HG03039 (cell line): ENCODE measurements around the gene FRK.
"Not testable (repeated sequence)": the region's sequence is repeated elsewhere in the genome, so short reads cannot be mapped to it uniquely, and the experiment has no call there.

Experiments used
- ATAC-seq: cut with Tn5 transposase; IDR thresholded peaks from one replicate; pipeline ENCODE4 v1.9.1; 2021; ENCODE audit warnings: mild to moderate bottlenecking, moderate library complexity; ENCODE audit not compliant: unreplicated experiment

Gene FRK

DNA sequence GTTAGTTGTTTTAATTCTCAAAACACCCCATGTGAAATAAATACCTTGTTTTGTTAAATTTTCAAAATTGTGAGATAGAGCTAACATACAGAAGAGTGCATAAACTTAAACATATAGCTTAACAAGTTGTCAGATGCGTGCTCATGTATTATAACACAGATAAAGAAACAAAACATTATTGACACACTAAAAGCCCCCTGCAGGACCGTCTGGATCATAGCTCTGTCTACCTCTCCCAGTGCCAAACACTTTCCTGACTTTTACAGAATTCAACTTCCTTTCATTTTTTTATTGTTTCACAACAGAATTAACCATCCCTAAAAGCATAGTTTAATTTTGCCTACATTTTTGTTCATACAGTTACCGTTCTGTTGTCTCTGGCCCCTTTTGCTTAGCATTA, 17.8 kb upstream of the FRK start:
- ATAC-seq, result no peak

- no peak for ATAC-seq
These were observed 14.2 kb upstream of the FRK start for GRCh38 chr6:116074732-116075390.

- ATAC-seq, result no peak
These were observed 13.2 kb upstream of the FRK start for GRCh38 chr6:116073765-116074440.

- ATAC-seq, result no peak
These were observed 11.7 kb upstream of the FRK start for GRCh38 chr6:116072368-116072767.

GRCh38 chr6:116070616-116071389, 10.1 kb upstream of the FRK start:
- no peak for ATAC-seq

GRCh38 chr6:116070101-116070500, 9.4 kb upstream of the FRK start:
- no peak for ATAC-seq

DNA sequence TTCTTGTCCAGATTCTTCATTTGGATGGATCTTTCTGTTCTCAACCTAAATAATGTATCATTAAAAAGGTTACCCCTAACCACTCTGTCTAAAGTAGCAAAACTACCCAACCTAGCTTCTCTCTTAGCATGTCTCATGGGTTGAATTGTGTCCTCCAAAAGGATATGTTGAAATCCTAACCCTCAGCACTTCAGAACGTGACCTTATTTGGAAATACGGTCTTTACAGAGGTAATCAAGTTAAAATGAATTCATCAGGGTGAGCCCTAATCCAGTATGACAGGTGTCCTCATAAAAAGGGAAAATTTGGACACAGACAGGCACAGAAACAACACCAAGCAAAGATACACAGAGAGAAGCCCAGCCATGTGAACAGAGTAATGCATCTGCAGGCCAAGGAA, 6.1 kb upstream of the FRK start:
- no peak for ATAC-seq

GRCh38 chr6:116064666-116065065, 4.0 kb upstream of the FRK start:
- ATAC-seq, result no peak

DNA sequence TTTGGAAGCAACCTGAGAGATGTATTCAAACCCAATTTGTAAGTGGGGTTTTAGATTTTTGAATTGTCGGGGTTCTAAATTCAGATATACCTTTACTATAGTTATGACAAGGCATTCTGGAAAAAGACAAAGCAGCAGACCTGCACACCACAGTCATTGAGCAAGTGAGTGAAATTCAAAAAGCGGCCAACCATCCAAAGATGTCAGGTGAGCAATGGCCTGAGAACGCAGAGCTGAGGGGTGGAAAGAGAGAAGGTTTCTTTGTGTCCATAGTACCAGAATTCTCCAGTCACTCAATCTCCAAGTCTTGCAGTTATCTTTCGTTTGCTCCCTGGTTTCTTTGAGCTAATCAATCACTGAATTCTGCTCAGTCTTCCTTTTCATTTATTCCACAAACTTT, 1.8 kb upstream of the FRK start:
- ATAC-seq, result no peak

- ATAC-seq, result peak; percentile 55
These were observed 749 bp downstream of the FRK start for GRCh38 chr6:116059713-116060571.

- ATAC-seq, result no peak
These were observed 2.9 kb downstream of the FRK start for GRCh38 chr6:116057766-116058165.

DNA sequence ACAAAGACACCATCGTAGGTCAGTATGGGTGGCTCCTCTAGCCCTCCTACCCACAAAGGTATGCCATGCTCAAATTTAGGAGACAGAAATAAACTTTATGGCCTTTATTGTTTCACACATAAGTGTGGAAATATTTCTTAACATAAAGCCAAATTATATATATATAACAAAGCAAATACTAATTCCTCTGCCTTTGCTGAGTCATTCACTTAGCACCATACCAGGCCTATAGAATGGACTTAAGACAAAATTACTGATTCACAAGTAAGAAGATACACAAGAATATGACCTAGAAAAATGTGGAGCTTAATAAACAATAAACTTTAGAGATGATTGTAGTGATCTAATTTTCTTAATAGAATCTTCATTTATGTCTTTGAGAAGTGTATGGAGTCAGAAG, 5.2 kb downstream of the FRK start:
- no peak for ATAC-seq

GRCh38 chr6:116051244-116051643, 9.4 kb downstream of the FRK start:
- ATAC-seq, result no peak

DNA sequence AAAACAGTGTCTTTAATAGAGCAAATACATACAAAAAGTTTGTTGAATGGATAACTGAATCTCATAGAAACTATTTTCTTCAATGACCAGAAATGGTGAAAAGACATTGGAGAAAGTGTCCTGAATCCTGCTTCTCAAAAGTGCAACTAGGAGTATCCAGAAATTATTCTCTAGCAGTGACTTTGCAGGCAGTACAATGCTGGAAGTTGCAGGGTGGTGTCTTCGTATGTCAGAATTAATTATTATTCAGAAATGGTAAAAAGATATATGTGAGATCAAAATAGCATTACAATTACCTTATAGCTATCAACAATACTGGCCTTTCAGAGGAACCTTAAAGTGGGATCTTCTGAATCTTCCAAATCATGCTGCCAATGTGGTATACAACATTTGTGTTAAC, 10.0 kb downstream of the FRK start:
- no peak for ATAC-seq

DNA sequence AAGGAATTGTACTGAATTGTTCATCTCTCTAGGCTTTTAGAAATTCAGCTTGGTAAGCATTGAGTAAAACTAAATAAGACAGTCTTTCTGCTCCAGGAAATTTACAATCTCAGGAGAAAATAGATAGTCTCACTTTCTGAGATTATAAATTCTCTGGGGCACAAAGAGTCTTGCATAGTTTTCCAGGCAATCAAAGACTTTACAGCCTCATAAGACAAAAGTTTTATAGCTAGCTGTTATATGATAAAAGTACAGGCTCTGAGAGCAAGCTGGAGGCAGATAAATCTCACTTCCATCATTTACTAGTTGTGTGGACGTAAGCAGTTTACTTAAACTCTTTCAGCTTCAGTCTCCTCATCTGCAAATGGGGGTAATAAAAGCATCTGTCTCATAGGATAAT, 11.4 kb downstream of the FRK start:
- no peak for ATAC-seq

GRCh38 chr6:116047173-116047933, 13.3 kb downstream of the FRK start:
- peak; percentile 93 for ATAC-seq

GRCh38 chr6:116046737-116047136, 14.0 kb downstream of the FRK start:
- no peak for ATAC-seq

DNA sequence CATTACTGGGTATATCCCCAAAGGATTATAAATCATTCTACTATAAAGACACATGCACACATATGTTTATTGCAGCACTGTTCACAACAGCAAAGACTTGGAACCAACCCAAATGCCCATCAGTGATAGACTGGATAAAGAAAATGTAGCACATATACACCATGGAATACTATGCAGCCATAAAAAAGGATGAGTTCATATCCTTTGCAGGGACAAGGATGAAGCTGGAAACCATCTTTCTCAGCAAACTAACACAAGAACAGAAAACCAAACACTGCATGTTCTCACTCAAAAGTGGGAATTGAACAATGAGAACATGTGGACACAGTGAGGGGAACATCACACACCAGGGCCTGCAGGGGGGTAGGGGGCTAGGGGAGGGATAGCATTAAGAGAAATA, 14.4 kb downstream of the FRK start:
- ATAC-seq, result not testable (repeated sequence)

DNA sequence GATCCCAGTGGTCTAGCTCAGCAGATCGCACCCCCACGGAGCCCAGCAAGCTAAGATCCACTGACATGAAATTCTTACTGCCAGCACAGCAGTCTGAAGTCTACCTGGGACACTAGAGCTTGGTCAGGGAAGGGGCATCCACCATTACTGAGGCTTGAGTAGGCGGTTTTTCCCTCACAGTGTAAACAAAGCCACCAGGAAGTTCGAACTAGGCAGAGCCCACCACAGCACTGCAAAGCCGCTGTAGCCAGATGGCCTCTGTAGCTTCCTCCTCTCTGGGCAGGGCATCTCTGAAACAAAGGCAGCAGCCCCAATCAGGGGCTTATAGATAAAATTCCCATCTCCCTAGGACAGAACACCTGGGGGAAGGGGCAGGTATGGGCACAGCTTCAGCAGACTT, 18.8 kb downstream of the FRK start:
- no peak for ATAC-seq

- ATAC-seq, result no peak
These were observed 19.7 kb downstream of the FRK start for GRCh38 chr6:116040993-116041392.
